ENCODE results near the gene CLCN7.
"Not testable (repeated sequence)": the region's sequence is repeated elsewhere in the genome, so short reads cannot be mapped to it uniquely, and the experiment has no call there.

Gene CLCN7

GRCh38 chr16:1443980-1444729 is 30.7 kb downstream of the CLCN7 start, which contains the start of gene CCDC154:
TSS of gene CCDC154 (minus strand) at chr16:1444556. CDS start at chr16:1444322, 234 bp downstream.
- no peak for DNase-seq

- DNase-seq = no peak
Measured at GRCh38 chr16:1443403-1443973, 31.3 kb downstream of the CLCN7 start.

- DNase-seq = no peak
Measured at GRCh38 chr16:1442697-1443096, 32.1 kb downstream of the CLCN7 start.

GRCh38 chr16:1441391-1441829 is 33.4 kb downstream of the CLCN7 start:
- DNase-seq = no peak

- not testable (repeated sequence) for DNase-seq
Measured at GRCh38 chr16:1439699-1440074, 35.1 kb downstream of the CLCN7 start.

GRCh38 chr16:1439058-1439698 is 35.6 kb downstream of the CLCN7 start:
- DNase-seq = no peak

GRCh38 chr16:1438229-1439057 is 36.4 kb downstream of the CLCN7 start:
- no peak for DNase-seq

- no peak for DNase-seq
Measured at GRCh38 chr16:1437606-1438005, 37.2 kb downstream of the CLCN7 start.

GRCh38 chr16:1436731-1437355 is 38.0 kb downstream of the CLCN7 start:
- DNase-seq = no peak

- no peak for DNase-seq
Measured at GRCh38 chr16:1435921-1436697, 38.7 kb downstream of the CLCN7 start.

- no peak for DNase-seq
Measured at GRCh38 chr16:1434644-1435592, 39.9 kb downstream of the CLCN7 start.

GRCh38 chr16:1433756-1434155 is 41.1 kb downstream of the CLCN7 start:
- no peak for DNase-seq

- no peak for DNase-seq
Measured at GRCh38 chr16:1433263-1433560, 41.6 kb downstream of the CLCN7 start.

GRCh38 chr16:1432388-1433262 is 42.2 kb downstream of the CLCN7 start:
- no peak for DNase-seq

- DNase-seq = no peak
Measured at GRCh38 chr16:1431497-1432270, 43.1 kb downstream of the CLCN7 start.

- DNase-seq = no peak
Measured at GRCh38 chr16:1430759-1431496, 43.9 kb downstream of the CLCN7 start, which contains the start of gene PERCC1. TSS of gene PERCC1 (plus strand) at chr16:1431078. CDS start at chr16:1432594, 1,516 bp downstream.

GRCh38 chr16:1430214-1430758 is 44.5 kb downstream of the CLCN7 start:
- DNase-seq = no peak

- no peak for DNase-seq
Measured at GRCh38 chr16:1429631-1430030, 45.2 kb downstream of the CLCN7 start.
